NCI-H1694 treated with DMSO at 0.1 percent for 48 hours (cell line): Measurements from ENCODE around the gene SF3B1.
"Not testable (repeated sequence)": the region's sequence is repeated elsewhere in the genome, so short reads cannot be mapped to it uniquely, and the experiment has no call there.

Experiments
- DNase-seq: peaks from one replicate; lab custom pipeline; 2025; lab: John Stamatoyannopoulos, UW

The SF3B1 gene

GRCh38 chr2:197434541-197435513 is at the start of gene SF3B1:
Gene SF3B1, minus strand, starts transcription at chr2:197435028. Its CDS starts 29 bp downstream, at chr2:197434999.
- DNase-seq: peak; percentile 95

GRCh38 chr2:197484248-197484647 is 49.4 kb upstream of the SF3B1 start:
- not testable (repeated sequence) for DNase-seq

- DNase-seq: no peak
Measured at GRCh38 chr2:197480165-197481036, 45.6 kb upstream of the SF3B1 start.

GRCh38 chr2:197477797-197478196 is 43.0 kb upstream of the SF3B1 start:
- no peak for DNase-seq

- DNase-seq: no peak
Measured at GRCh38 chr2:197472166-197472565, 37.3 kb upstream of the SF3B1 start.

GRCh38 chr2:197464175-197464574 is 29.3 kb upstream of the SF3B1 start:
- no peak for DNase-seq

GRCh38 chr2:197461057-197461456 is 26.2 kb upstream of the SF3B1 start:
- no peak for DNase-seq

- DNase-seq: no peak
Measured at GRCh38 chr2:197460649-197461048, 25.8 kb upstream of the SF3B1 start.

- no peak for DNase-seq
Measured at GRCh38 chr2:197455428-197455827, 20.6 kb upstream of the SF3B1 start.

GRCh38 chr2:197454923-197455322 is 20.1 kb upstream of the SF3B1 start:
- DNase-seq: no peak

- peak; percentile 60 for DNase-seq
Measured at GRCh38 chr2:197453914-197454398, 19.1 kb upstream of the SF3B1 start.

- peak; percentile 99 for DNase-seq
Measured at GRCh38 chr2:197453123-197453913, 18.5 kb upstream of the SF3B1 start, which contains the start of gene COQ10B. Gene COQ10B, plus strand, starts transcription at chr2:197453552. Its CDS starts 9 bp downstream, at chr2:197453561.

- no peak for DNase-seq
Measured at GRCh38 chr2:197452754-197453122, 17.9 kb upstream of the SF3B1 start.

- DNase-seq: not testable (repeated sequence)
Measured at GRCh38 chr2:197450935-197451358, 16.1 kb upstream of the SF3B1 start.

GRCh38 chr2:197450465-197450864 is 15.6 kb upstream of the SF3B1 start:
- DNase-seq: no peak

GRCh38 chr2:197446844-197447243 is 12.0 kb upstream of the SF3B1 start:
- DNase-seq: no peak

- no peak for DNase-seq
Measured at GRCh38 chr2:197445746-197446145, 10.9 kb upstream of the SF3B1 start.

GRCh38 chr2:197442857-197443256 is 8.0 kb upstream of the SF3B1 start:
- no peak for DNase-seq

- no peak for DNase-seq
Measured at GRCh38 chr2:197437380-197437779, 2.6 kb upstream of the SF3B1 start.

GRCh38 chr2:197435598-197436420 is 981 bp upstream of the SF3B1 start:
- DNase-seq: no peak
